CD4-positive, alpha-beta memory T cell (primary cell): ENCODE results near the gene MACROD2. TPM values are rescaled to one million over a fixed set of nuclear protein-coding genes. Genes with fewer than 3 reads are reported as not detected.

Experiments used
- CTCF ChIA-PET: fragments of 350-600 bp; sonication (Branson Sonifier 250); formaldehyde crosslinking; loops from one replicate; lab custom pipeline; 2021; ENCODE audit warnings: inconsistent platforms; ENCODE audit not compliant: partially characterized antibody; lab: Charles Lee
- POLR2A ChIA-PET: fragments of 350-600 bp; sonication (Branson Sonifier 250); formaldehyde crosslinking; loops from one replicate; lab custom pipeline; 2021; ENCODE audit not compliant: partially characterized antibody; lab: Charles Lee
- DNase-seq, 5 donors: peaks; one replicate each; pipeline versions ENCODE4 v3.0.0 to v3.0.0-alpha.2; 2020 to 2022; ENCODE audit warnings: mixed read lengths in 1 of 5
- H3K27ac ChIP-seq: one replicate; pipeline ENCODE4 v1.7.0; 2013; ENCODE audit warnings: low read depth, low read length
- H3K27me3 ChIP-seq: 2 replicates; pipeline ENCODE4 v1.7.0; 2013; ENCODE audit warnings: mild to moderate bottlenecking, low read length, moderate library complexity; ENCODE audit not compliant: insufficient read depth
- H3K36me3 ChIP-seq: 2 replicates; pipeline ENCODE4 v1.7.0; 2013; ENCODE audit warnings: mild to moderate bottlenecking, low read length, moderate library complexity; ENCODE audit not compliant: insufficient read depth
- H3K4me1 ChIP-seq: 2 replicates; pipeline ENCODE4 v1.7.0; 2013; ENCODE audit warnings: mild to moderate bottlenecking, low read length, moderate library complexity; ENCODE audit not compliant: insufficient read depth
- H3K4me3 ChIP-seq, 2 donors: one replicate each; pipeline ENCODE4 v1.7.0; 2013; ENCODE audit warnings: low read length in 2 of 2, mild to moderate bottlenecking in 1 of 2
- H3K9me3 ChIP-seq, 2 donors: one replicate each; pipeline ENCODE4 v1.7.0; 2013; ENCODE audit warnings: low read length in 2 of 2, control low read depth in 1 of 2; ENCODE audit not compliant: control insufficient read depth in 1 of 2
- H3K27ac Mint-ChIP-seq, 7 donors: one replicate each; pipeline ENCODE4 v1.8.0; 2020 to 2021; ENCODE audit warnings: mixed read lengths in 7 of 7, mild to moderate bottlenecking in 6 of 7, inconsistent platforms in 3 of 7, moderate library complexity in 3 of 7
- H3K27me3 Mint-ChIP-seq, 2 donors: one replicate each; pipeline ENCODE4 v1.8.0; 2020 to 2021; ENCODE audit warnings: mixed read lengths in 2 of 2
- H3K36me3 Mint-ChIP-seq, 2 donors: one replicate each; pipeline ENCODE4 v1.8.0; 2020 to 2021; ENCODE audit warnings: mixed read lengths in 2 of 2, inconsistent platforms in 1 of 2, mild to moderate bottlenecking in 1 of 2
- H3K4me1 Mint-ChIP-seq, 4 donors: one replicate each; pipeline ENCODE4 v1.8.0; 2020 to 2021; ENCODE audit warnings: mixed read lengths in 4 of 4, mild to moderate bottlenecking in 1 of 4
- H3K4me3 Mint-ChIP-seq, 8 donors: one replicate each; pipeline ENCODE4 v1.8.0; 2020 to 2021; ENCODE audit warnings: mixed read lengths in 8 of 8, mild to moderate bottlenecking in 7 of 8, moderate library complexity in 6 of 8, inconsistent platforms in 3 of 8
- H3K9me3 Mint-ChIP-seq, 8 donors: one replicate each; pipeline ENCODE4 v1.8.0; 2020 to 2021; ENCODE audit warnings: mixed read lengths in 8 of 8, mild to moderate bottlenecking in 5 of 8, inconsistent platforms in 3 of 8, moderate library complexity in 1 of 8
- intact Hi-C: fragments of 100-400 bp; cut with micrococcal nuclease; formaldehyde crosslinking; loops from one replicate; pipeline ENCODE4 v1.15.1; 2023
- polyA plus RNA-seq, 2 donors: library from polyadenylated mRNA; unstranded; fragments of 300-500 nt; fragmentation: Illumina TruSeq; gene quantifications; one replicate each; pipeline ENCODE4 v1.2.3, GENCODE V29; 2021
- total RNA-seq, 2 experiments: library from RNA; stranded (reverse); gene quantifications; one replicate each; pipeline ENCODE4 v1.2.3, GENCODE V29; 2021

The MACROD2 gene
- total and polyA plus RNA-seq, 4 experiments from 2014 or later = not detected

DNA sequence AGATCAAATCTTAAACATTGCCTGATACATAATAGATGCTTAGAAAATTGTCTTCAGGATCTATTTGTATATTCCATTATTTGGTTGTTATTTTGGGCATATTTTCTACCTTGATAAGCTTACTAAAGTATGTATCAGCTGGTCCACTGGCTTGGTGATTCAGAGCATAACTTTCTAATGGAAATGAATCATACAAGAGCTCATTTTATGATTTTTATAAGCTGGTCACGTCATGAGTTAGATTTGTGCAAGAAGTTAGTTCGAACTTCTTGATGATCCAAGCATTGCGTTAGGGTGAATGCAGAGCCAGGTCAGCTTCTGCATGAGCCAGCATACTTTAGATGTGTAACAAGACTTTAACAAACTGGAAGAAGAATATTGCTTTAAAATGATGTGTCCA lies 486.5 kb downstream of the MACROD2 start:
- H3K4me1 Mint-ChIP-seq = no peaks in the 10 kb centered on the region
- ChIA-PET POLR2A (no interaction called here), CTCF (no interaction called here)
- H3K27me3 ChIP-seq = no peaks in the 10 kb centered on the region
- H3K9me3 Mint-ChIP-seq = peaks cover 0 to 11% (median 6%) of the 10 kb centered on the region in 8 donors
- DNase-seq = no peak
- H3K4me3 ChIP-seq = no peak overlapping the region
- no peaks in the 10 kb centered on the region for H3K36me3 Mint-ChIP-seq
- H3K27ac ChIP-seq = no peak overlapping the region
- H3K4me1 ChIP-seq = no peaks in the 10 kb centered on the region
- H3K9me3 ChIP-seq = peaks cover 0 to 8% of the 10 kb centered on the region in 2 donors
- H3K27ac Mint-ChIP-seq = no peak overlapping the region
- no peaks in the 10 kb centered on the region for H3K27me3 Mint-ChIP-seq
- no peak overlapping the region for H3K4me3 Mint-ChIP-seq
- intact Hi-C loops = no loop called here
- H3K36me3 ChIP-seq = no peaks in the 10 kb centered on the region

GRCh38 chr20:14488212-14488611 lies 492.9 kb downstream of the MACROD2 start:
- Histone ChIP-seq H3K4me1 (no peaks in the 10 kb centered on the region), H3K27me3 (no peaks in the 10 kb centered on the region), H3K27ac (no peak overlapping the region), H3K9me3 (no peaks in the 10 kb centered on the region), H3K36me3 (no peaks in the 10 kb centered on the region), H3K4me3 (no peak overlapping the region)
- no peaks in the 10 kb centered on the region for H3K36me3 Mint-ChIP-seq
- intact Hi-C loops = no loop called here
- ChIA-PET CTCF (no interaction called here), POLR2A (no interaction called here)
- H3K27me3 Mint-ChIP-seq = no peaks in the 10 kb centered on the region
- DNase-seq = no peak
- no peak overlapping the region for H3K27ac Mint-ChIP-seq
- H3K4me3 Mint-ChIP-seq = no peak overlapping the region
- H3K4me1 Mint-ChIP-seq = no peaks in the 10 kb centered on the region
- peaks cover 2 to 14% (median 7%) of the 10 kb centered on the region in 8 donors for H3K9me3 Mint-ChIP-seq

DNA sequence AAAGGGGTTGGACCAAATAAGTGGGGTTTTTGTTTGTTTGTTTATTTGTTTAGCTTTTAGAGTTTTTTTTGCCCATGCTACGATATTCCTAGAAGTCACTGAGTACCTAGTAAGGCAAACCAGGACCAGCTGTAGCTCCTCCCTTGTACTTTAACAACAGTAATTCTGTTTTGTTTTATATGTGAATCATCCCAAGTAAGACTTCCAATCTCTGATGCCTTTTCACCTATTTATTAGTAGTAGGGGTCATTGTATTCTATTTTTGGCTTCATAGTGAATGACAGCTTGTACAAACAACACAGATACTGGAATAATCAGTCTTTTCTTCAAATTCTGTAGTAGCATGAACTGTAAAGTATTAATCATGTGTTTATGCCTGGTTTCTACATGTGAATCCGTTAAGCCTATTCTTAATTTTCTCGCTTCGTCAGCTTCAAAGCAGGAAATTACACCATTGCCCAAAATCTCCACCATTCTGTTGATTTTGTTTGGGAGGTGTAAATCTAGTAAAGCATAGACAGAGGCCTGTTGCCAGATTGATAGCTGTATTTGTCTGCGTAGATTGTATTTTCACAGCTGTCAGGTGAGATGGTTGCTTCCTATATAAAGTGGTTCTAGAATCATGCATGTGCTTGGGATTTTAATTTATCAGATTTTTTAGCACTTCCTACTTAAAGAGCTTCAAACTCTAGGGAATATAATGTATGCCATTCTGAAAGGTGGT lies 493.6 kb downstream of the MACROD2 start:
- H3K4me3 Mint-ChIP-seq = no peak overlapping the region
- ChIA-PET CTCF (no interaction called here), POLR2A (no interaction called here)
- no peaks in the 10 kb centered on the region for H3K27me3 Mint-ChIP-seq
- H3K4me1 Mint-ChIP-seq = no peaks in the 10 kb centered on the region
- no peaks in the 10 kb centered on the region for H3K36me3 Mint-ChIP-seq
- Histone ChIP-seq H3K36me3 (no peaks in the 10 kb centered on the region), H3K4me3 (no peak overlapping the region), H3K9me3 (no peaks in the 10 kb centered on the region), H3K4me1 (no peaks in the 10 kb centered on the region), H3K27ac (no peak overlapping the region), H3K27me3 (no peaks in the 10 kb centered on the region)
- DNase-seq = no peak
- intact Hi-C loops = no loop called here
- peaks cover 2 to 14% (median 7%) of the 10 kb centered on the region in 8 donors for H3K9me3 Mint-ChIP-seq
- H3K27ac Mint-ChIP-seq = peak overlapping the region in 1 of 7 donors; percentile 35

GRCh38 chr20:14489544-14489943 lies 494.2 kb downstream of the MACROD2 start:
- CTCF ChIA-PET = no interaction called here
- no peaks in the 10 kb centered on the region for H3K4me1 ChIP-seq
- no peaks in the 10 kb centered on the region for H3K36me3 ChIP-seq
- DNase-seq = no peak
- H3K9me3 Mint-ChIP-seq = peaks cover 2 to 13% (median 7%) of the 10 kb centered on the region in 8 donors
- no peak overlapping the region for H3K4me3 ChIP-seq
- POLR2A ChIA-PET = no interaction called here
- H3K4me3 Mint-ChIP-seq = no peak overlapping the region
- no peak overlapping the region for H3K27ac ChIP-seq
- no peaks in the 10 kb centered on the region for H3K4me1 Mint-ChIP-seq
- H3K27ac Mint-ChIP-seq = peak overlapping the region in 1 of 7 donors; percentile 35
- no peaks in the 10 kb centered on the region for H3K36me3 Mint-ChIP-seq
- H3K9me3 ChIP-seq = no peaks in the 10 kb centered on the region
- intact Hi-C loops = no loop called here
- no peaks in the 10 kb centered on the region for H3K27me3 ChIP-seq
- no peaks in the 10 kb centered on the region for H3K27me3 Mint-ChIP-seq

GRCh38 chr20:14491436-14491835 lies 496.1 kb downstream of the MACROD2 start:
- no peaks in the 10 kb centered on the region for H3K27me3 Mint-ChIP-seq
- intact Hi-C loops = no loop called here
- H3K4me1 ChIP-seq = no peaks in the 10 kb centered on the region
- CTCF ChIA-PET = no interaction called here
- H3K4me1 Mint-ChIP-seq = no peaks in the 10 kb centered on the region
- no peaks in the 10 kb centered on the region for H3K9me3 ChIP-seq
- no peak overlapping the region for H3K27ac ChIP-seq
- DNase-seq = no peak
- H3K4me3 Mint-ChIP-seq = no peak overlapping the region
- no peaks in the 10 kb centered on the region for H3K36me3 Mint-ChIP-seq
- POLR2A ChIA-PET = no interaction called here
- no peak overlapping the region for H3K4me3 ChIP-seq
- no peaks in the 10 kb centered on the region for H3K36me3 ChIP-seq
- H3K27ac Mint-ChIP-seq = no peak overlapping the region
- peaks cover 0 to 12% (median 3%) of the 10 kb centered on the region in 8 donors for H3K9me3 Mint-ChIP-seq
- H3K27me3 ChIP-seq = no peaks in the 10 kb centered on the region

- H3K9me3 ChIP-seq = no peaks in the 10 kb centered on the region
- CTCF ChIA-PET = no interaction called here
- H3K36me3 Mint-ChIP-seq = no peaks in the 10 kb centered on the region
- H3K27ac ChIP-seq = no peak overlapping the region
- POLR2A ChIA-PET = no interaction called here
- no peak for DNase-seq
- intact Hi-C loops = no loop called here
- H3K4me1 Mint-ChIP-seq = no peaks in the 10 kb centered on the region
- no peaks in the 10 kb centered on the region for H3K36me3 ChIP-seq
- H3K27ac Mint-ChIP-seq = no peak overlapping the region
- peaks cover 0 to 12% (median 3%) of the 10 kb centered on the region in 8 donors for H3K9me3 Mint-ChIP-seq
- H3K4me3 ChIP-seq = no peak overlapping the region
- no peaks in the 10 kb centered on the region for H3K27me3 ChIP-seq
- no peaks in the 10 kb centered on the region for H3K27me3 Mint-ChIP-seq
- H3K4me3 Mint-ChIP-seq = no peak overlapping the region
- H3K4me1 ChIP-seq = no peaks in the 10 kb centered on the region
Observed at GRCh38 chr20:14493408-14493807, 498.1 kb downstream of the MACROD2 start.

DNA sequence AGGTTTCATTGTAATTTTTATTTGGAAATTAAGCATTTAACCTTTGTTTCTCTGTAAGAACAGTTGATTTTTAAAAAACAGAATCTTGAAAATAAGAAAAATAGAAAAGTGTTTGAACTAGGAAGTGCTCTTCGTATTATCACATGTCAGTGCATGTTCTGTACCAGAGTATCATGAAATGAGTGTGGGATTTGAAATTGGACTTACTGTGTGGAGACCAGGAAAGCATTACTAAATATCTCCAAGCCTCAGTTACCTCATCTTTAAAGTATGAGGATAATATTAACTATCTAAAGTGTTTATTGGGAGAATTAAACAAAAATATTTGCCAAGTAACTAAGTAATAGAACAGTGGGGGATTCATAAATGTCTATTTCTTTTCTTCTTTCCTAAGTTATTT lies 499.0 kb downstream of the MACROD2 start:
- no peaks in the 10 kb centered on the region for H3K4me1 ChIP-seq
- ChIA-PET CTCF (no interaction called here), POLR2A (no interaction called here)
- Mint-ChIP-seq H3K36me3 (no peaks in the 10 kb centered on the region), H3K9me3 (peaks cover 0 to 12% (median 4%) of the 10 kb centered on the region in 8 donors), H3K4me1 (no peaks in the 10 kb centered on the region), H3K4me3 (no peak overlapping the region), H3K27ac (no peak overlapping the region), H3K27me3 (no peaks in the 10 kb centered on the region)
- no peaks in the 10 kb centered on the region for H3K36me3 ChIP-seq
- H3K9me3 ChIP-seq = no peaks in the 10 kb centered on the region
- no peaks in the 10 kb centered on the region for H3K27me3 ChIP-seq
- DNase-seq = no peak
- intact Hi-C loops = no loop called here
- H3K27ac ChIP-seq = no peak overlapping the region
- no peak overlapping the region for H3K4me3 ChIP-seq
